AG08395 (cell line): ENCODE results near the gene CENPVL1.
"Not testable (repeated sequence)": the region's sequence is repeated elsewhere in the genome, so short reads cannot be mapped to it uniquely, and the experiment has no call there.

ENCODE experiments used
- DNase-seq: peaks from one replicate; pipeline ENCODE4 v3.0.0; 2012; ENCODE audit warnings: mixed read lengths, low spot score

Gene CENPVL1

GRCh38 chrX:51710277-51711164 is at the start of gene CENPVL1:
CENPVL1 (plus strand) TSS chrX:51710512; CDS start chrX:51710512, 0 bp downstream.
- DNase-seq, result not testable (repeated sequence)

DNA sequence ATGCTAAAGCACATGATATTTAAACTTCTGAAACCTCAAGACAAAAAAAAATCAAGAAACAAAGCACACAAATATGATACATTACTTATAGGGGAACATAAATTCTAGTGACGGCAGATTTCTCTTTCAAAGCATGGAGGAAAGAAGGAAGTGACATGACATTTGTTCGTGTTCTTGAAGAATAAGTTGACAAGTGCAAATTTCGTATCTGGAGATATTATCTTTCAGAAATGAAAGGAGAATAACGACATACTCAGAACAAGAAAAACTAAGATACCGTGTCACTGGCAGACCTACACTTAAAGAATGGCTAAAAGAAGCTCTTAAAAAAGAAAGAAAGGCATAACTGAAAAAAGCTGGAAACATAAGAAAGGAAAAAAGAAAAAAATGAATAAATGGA is 44.3 kb upstream of the CENPVL1 start:
- no peak for DNase-seq

DNA sequence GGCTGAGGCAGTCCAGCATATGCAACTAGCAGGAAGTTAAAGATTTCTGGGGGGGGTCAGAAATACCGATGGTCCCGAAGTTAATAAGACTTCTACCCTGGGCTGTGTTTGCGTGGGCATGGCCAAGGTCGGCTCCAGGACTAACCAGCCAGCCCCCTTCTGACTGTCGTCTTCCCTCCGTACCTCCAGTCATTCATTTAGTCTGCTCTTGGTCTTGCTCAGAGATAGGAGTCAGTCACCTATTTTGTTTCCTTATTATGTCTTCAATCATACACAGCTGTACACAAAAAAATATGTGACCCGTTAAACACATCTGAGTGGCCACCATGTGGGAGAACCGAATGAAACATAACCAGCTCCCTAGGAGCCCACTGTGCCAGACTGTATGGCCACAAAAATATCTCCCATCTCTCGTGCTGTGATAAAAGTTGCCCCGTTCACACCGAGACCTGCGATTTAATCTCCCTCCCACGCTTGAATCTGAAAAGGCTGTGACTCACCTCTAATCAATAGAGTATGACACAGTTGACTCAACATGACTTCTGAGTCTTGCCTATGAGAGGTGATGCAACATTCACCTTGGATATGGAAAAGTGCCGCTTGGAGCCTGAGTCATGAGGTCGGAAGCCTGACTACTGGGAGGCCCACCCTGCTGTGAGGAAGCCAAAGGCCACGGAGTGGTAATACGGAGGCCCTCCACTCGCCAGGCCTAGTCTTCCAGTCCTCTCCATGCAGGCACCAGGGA is 30.5 kb upstream of the CENPVL1 start:
- not testable (repeated sequence) for DNase-seq

DNA sequence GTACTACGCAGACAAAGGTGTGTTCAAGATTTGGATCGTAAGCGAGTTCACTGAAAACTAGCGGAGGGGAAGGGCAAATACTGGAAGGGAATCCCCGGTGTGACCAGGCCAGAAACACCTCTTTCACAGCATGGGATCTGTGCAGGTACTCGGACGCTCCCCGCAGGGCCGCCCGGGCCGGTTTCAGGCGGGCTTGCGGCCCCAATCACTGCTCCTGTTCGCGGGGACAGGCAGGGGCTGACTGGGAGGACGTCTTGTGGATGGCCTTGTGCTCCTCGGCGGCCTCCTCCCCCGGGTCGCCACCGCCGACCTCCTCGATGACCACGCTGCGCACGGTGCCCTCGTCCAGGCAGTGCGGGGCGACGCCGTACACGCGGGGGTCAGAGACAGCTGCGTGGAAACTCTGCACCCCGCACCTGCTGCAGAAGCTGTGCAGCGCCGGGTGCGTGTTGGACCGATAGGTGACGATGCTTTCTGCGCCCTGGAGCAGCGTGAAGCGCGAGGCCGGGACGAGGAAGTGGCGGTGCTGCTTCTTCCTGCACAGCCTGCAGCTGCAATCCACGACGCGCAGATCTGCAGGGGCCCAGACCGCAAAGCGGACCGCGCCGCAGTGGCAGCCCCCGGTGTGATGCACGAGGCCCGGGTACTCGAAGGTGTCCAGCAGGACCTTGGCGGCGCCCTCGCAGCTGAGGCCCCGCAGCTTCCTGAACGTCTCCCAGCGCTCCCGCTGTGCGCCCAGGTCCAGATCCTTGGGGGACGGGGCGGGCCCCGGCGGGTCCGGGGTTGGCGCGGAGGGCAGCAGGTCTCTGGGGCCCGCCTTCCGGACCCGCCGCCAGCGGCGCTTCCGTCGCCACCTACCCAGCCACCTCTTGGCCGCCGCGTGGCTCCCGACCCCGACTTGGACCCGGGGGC is 28.2 kb upstream of the CENPVL1 start:
- DNase-seq, result not testable (repeated sequence)

GRCh38 chrX:51682720-51683062 is 27.6 kb upstream of the CENPVL1 start, which contains the start of gene CENPVL2:
CENPVL2 (minus strand) TSS chrX:51682831; CDS start chrX:51682831, 0 bp downstream.
- not testable (repeated sequence) for DNase-seq

GRCh38 chrX:51694254-51694653 is 16.1 kb upstream of the CENPVL1 start:
- DNase-seq, result no peak

GRCh38 chrX:51697397-51697796 is 12.9 kb upstream of the CENPVL1 start:
- no peak for DNase-seq

DNA sequence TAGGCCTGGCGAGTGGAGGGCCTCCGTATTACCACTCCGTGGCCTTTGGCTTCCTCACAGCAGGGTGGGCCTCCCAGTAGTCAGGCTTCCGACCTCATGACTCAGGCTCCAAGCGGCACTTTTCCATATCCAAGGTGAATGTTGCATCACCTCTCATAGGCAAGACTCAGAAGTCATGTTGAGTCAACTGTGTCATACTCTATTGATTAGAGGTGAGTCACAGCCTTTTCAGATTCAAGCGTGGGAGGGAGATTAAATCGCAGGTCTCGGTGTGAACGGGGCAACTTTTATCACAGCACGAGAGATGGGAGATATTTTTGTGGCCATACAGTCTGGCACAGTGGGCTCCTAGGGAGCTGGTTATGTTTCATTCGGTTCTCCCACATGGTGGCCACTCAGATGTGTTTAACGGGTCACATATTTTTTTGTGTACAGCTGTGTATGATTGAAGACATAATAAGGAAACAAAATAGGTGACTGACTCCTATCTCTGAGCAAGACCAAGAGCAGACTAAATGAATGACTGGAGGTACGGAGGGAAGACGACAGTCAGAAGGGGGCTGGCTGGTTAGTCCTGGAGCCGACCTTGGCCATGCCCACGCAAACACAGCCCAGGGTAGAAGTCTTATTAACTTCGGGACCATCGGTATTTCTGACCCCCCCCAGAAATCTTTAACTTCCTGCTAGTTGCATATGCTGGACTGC is 2.8 kb downstream of the CENPVL1 start:
- not testable (repeated sequence) for DNase-seq

- DNase-seq, result no peak
These were observed 17.9 kb downstream of the CENPVL1 start for GRCh38 chrX:51728202-51728601.

- DNase-seq, result no peak
These were observed 26.8 kb downstream of the CENPVL1 start for GRCh38 chrX:51737091-51737490.

DNA sequence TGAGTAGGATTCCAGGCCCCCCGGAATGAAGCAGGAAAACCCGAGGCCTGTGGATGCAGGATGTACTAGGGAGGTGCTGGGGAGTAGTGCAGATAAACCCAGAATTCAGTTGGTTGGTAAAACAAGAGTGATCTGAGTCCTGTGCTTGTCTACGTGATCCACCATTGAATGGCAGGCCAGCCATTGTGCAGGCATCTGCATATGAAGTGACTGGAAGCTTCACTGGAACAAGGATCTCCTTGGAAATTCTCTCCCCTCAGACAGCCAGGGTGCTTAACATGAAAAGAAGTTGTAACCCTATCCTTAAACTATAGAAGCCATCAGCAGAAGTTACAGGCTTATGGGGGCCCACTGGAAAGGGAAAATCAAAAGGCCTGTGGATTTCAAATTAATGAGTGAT is 32.3 kb downstream of the CENPVL1 start:
- DNase-seq, result no peak

DNA sequence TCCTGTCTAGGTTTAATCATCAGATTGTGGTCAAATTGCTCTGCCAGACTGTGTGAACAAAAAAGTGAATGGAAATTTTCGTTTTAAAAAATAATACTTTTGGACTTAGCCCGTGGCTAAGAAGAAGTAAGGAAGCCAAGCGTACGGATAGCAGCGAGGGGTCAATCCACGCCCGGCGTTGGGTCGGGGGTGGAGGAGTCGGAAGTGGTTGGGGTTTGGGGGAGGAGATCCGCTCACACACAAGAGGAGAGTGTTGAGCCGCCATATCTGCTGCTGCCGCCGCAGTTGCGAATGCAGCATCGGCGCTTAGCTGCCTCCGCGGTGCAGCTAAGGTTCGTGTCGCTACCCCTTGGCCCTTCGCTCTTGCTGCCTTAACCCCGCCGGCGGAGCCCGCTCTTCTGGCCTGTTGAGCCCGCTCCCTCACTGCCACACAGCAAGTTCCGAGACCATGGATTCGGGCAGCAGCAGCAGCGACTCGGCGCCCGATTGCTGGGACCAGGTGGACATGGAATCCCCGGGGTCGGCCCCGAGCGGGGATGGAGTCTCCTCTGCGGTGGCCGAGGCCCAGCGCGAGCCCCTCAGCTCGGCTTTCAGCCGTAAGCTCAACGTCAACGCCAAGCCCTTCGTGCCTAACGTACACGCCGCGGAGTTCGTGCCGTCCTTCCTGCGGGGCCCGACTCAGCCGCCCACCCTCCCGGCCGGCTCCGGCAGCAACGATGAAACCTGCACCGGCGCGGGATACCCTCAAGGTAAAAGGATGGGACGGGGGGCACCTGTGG is 33.1 kb downstream of the CENPVL1 start, which contains the start of gene GSPT2:
GSPT2 (plus strand) TSS at position 264 of the 779 bp plus-strand sequence; CDS start at position 449, 185 bp downstream.
- peak; percentile 69 for DNase-seq

GRCh38 chrX:51747671-51748070 is 37.4 kb downstream of the CENPVL1 start:
- no peak for DNase-seq

GRCh38 chrX:51759055-51759839 is 48.9 kb downstream of the CENPVL1 start:
- DNase-seq, result no peak

GRCh38 chrX:51760657-51761056 is 50.3 kb downstream of the CENPVL1 start:
- no peak for DNase-seq
